HG03442 (cell line): ENCODE measurements around the gene JARID2.

Experiments
- ATAC-seq: cut with Tn5 transposase; IDR thresholded peaks from one replicate; pipeline ENCODE4 v1.9.1; 2021; ENCODE audit warnings: mild to moderate bottlenecking, moderate library complexity; ENCODE audit not compliant: unreplicated experiment

JARID2 gene

DNA sequence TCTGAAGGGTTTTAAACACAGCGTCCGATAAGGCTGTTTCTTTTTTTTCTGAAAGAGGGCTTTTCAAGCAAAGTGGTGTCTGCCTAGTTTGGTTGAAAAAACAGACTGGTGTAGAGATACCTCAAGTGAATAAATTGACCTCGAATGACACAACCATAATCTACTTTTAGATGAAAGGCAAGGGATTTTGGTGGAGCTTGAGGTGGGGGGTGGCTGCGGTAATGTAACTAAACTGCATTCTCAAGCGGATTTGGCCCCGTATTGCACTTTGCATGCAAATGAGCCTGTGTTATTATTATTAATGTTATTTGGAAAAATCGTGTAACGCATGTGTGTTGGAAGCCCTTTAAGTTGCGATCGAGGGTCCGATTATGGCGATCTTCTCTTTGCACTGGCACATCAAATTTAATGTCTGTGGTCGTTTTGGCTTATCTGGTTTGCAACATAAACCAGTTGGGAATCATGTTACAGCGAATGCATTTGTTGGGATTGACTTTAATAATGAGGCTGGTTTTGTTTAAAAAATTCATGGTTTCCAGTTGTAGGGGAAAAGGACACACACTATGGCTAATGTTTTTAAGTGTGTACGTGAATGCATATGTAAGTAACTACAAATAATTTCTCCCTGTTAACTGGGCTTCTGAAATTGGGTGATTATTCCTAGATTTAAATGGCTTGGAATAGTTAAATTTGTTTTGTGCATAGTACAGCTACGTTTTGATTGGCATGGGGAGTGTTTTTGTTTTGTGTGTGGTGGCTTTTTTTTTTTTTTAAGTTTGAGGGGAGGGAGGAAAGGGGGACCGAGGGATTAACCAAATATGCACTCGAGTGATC lies 1.0 kb downstream of the JARID2 start:
- no peak for ATAC-seq

DNA sequence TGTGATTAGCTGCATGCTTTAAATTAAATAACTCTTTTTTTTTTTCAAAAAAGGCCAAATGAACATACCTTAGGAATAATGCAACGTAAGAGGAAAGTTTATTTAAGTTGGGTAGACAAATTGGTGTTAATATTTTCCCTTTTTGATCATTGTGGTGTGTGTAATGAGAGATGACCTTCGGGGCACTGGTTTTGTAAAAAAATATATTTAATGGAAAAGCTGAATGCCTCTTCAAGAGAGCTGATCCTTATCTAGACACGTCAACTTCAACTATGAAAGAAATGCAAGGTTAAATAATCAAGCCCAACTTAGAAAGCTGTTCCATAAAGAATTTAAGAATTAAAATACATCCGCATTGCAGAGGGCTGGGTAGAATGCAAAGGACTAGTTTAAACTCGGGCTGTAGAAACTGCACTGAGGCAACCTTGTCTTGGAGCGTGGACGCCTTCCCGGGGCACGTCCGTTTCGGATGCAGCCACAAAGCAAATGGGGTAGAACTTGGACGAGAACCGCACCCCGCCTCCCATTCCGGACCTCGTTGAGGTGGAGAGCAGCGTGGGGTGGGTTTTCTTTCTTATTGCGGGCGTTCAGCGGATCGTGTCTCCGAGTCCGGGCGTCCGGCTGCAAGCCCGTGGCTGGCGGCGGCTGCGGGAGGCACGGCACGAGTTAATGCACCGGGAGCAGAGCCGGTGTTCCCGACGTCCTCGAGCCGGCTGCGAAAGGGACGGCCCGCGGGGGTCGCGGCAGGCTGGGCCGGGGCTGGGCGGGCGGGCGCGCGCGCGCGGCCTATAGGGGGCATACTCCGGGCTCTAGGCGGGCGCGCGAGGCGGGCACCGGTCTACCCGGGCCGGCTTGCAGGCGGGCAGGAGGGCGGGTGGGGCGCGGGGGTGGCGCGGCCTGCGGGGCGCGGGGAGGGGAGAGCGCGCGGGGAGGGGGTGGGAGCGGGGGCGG lies 1.9 kb downstream of the JARID2 start:
- peak; percentile 4 for ATAC-seq

DNA sequence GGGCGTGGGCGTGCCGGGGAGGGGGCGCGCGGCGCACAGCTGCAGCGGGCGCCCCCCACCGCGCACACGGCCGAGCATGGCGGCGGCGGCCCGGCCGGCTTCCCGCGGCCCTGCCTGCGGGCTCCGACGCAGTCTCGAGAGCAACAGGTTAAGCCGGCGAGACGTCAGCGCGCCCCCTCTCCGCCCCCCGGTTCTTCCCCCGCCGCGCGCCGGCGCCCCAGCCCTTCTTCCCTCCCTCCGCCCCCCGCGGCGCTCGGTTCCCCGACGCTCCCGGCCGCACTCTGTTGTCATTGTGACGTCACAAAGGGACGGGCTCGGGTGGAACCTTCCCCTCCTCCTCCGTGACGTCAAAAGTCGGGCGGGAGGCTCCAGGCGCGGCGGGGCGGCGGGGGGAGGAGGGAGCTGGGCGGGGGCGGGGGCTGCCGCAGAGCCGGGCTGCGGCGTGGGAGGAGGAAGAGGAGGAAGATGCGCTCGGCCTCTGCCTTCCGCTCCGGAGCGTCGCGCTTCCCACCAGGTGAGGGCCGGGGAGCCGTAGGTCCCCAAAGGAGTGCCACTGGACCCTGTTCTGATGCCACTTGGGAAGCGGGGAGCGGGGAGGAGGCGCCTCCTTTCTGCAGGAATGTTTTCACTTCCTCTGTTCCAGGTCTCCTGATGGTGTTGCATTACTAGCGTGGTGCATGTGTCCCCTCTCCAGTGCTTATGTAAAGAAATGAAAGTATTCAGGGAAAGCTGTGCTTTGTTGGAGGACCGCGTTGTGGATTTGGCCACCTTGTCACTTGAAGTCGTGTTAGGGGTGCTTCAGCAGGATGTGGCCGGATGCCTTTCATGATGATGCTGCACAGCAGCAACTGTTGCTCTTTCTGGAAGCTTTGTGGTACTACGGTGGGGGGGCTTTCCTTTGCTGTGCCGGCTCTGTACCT lies 2.8 kb downstream of the JARID2 start:
- peak; percentile 28 for ATAC-seq

DNA sequence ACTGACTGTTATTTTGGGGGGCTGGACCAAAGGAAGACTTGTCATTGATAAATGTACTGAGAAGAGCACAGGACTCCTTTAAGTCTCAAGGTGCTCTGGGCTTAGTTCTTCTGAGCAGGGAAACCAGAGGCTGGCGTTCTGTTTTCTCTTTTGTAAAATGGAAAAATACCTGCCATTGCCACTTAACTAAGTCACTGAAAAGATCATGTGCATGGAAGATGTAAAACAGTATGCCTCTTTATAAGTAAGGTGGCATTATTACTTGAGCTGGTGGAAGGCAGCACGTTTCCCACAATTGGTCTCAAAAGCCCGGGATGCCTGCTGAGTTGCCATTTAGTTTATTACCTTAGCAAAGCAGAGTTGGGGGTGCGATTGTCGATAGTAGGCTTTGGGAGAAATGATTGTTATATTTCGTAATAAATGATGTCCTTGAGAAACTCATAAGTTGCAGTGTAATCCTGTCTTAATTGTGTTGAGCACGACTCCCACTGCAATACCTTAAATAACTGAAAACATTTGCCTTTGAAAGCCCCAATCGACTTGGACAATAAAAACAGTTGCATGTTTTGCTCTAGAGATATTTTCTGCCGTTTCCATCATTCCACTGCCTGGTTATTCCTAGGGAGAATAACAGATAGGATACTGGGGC lies 3.6 kb downstream of the JARID2 start:
- ATAC-seq: no peak

DNA sequence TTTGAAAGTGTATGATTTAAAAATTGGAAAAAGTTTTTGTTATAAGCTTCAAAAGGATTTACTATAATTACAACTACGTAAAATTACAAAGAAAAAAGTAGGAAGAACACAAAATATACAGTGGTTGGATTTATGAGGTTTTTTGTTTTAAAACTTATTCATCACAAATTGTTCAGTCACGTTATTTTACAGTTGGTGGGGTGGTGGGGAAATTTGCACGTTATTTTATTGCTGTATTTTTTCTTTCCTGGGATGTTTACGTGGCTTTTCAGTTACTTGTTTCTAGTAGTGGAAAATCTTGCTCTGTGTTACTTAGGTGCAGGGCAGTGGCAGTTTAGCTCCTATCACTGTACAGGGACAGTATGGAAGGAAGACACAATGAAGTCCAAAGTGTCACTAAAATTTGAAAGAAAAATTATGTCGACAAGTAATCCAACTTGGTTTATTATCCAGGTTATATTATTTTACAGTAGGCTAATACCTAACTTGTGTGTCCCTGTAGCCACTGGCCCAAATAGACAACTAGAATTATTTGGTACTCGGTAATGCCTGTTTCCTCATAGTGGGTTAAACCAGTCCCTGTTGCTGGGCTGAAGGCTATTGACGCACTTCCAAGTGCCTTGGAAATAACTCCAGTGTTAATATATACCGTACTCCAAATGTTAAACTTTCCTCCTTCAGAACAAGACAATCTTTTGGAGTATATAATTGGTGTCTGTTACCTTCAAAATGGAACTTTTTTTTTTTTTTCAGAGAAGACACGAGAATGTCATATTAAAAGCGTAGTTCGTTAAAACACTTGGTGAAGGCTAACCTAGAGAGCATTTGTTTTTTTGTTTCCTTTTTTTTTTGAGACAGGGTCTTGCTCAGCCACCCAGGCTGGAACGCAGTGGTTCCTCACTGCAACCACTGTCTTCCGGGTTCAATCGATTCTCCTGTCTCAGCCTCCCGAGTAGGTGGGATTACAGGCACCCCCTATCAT lies 4.6 kb downstream of the JARID2 start:
- no peak for ATAC-seq

DNA sequence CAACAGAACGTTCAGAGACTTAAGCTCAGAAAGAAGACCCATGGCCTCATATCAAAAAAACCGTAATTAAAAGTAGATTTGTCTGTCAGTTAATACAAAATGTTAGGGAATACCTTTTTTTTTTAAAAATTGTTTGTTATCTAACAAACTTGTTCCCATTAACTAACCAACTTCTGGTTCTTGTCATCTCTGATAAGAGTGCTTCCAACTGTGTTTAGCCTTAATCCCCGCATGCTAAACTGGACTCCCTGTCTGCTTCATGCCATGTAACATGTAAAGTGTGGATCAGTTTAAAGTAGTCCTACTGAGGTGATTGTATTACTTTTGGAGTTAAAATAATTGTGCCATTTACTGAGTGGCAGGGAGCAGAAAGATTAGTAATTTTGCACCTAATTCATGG lies 6.3 kb downstream of the JARID2 start:
- ATAC-seq: no peak

DNA sequence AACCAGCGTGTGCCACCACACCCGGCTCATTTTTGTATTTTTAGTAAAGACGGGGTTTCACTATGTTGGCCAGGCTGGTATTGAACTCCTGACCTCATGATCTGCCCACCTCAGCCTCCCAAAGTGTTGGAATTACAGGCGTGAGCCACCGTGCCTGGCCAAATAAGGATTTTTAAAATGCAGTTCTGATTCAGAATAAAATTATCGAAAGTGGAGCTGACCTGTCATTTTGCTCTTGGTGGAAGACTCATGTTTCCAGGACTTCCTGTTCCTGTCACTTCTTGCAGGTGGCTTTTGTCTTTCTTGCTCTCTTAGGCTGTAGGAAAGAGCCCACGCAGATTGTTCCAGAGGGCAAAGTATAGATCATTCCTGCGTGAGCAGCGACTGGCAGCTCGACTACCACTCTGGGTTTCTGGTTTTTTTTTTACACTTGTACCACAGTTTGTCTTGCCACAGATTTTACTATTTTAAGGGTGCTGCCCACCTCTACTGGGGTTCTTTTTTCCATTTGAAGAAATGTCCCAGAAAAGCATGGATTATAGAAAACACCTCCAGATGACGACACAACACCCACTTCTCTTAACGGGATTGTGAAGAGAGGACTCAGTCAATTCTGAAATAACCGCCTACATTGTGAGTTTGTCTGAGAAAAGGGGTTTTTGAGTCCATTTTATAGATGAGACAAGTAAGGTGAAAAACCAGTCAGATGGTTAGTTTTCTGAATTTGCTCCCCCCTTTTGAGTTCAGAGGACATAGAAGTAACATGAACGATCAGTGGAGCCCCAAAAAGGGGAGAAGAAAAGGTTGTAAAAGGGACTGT lies 7.5 kb downstream of the JARID2 start:
- no peak for ATAC-seq

DNA sequence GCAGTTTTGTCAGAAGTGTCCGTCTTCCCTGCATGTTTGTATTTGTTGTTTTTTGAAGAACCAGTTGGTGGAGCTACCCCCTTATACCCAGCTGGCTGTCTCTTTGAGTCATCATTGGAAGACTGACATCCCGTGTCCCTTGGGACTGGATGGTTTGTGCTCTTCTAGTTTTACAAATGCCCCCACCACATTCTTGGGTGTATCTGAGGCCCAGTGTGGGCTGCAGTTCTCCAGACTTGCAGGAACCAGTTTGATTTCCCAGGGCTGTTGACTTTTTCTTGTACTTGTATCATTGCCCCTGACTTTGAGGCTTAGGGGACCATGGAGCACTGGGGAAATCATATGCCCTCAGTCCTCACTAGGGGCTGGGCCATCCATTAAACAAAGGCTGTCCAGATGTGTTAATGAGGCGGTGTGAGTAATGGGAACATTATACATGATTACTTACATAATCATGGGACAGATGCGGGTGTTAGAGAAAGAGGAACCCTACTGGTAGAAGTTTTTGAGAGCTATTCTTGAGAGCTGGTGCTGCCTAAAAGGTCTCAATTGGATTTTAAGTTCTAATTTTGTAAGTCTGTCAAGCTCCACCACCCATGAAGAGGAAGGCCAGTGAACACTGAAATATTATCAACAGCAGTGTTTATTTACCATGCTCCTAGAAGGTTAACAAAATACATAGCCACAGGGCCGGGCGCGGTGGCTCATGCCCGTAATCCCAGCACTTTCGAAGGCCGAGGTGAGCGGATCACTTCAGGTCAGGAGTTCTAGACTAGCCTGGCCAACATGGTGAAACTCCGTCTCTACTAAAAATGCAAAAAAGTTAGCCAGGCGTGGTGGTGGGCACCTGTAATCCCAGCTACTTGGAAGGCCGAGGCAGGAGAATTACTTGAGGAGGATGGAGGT lies 8.5 kb downstream of the JARID2 start:
- ATAC-seq: peak; percentile 54

DNA sequence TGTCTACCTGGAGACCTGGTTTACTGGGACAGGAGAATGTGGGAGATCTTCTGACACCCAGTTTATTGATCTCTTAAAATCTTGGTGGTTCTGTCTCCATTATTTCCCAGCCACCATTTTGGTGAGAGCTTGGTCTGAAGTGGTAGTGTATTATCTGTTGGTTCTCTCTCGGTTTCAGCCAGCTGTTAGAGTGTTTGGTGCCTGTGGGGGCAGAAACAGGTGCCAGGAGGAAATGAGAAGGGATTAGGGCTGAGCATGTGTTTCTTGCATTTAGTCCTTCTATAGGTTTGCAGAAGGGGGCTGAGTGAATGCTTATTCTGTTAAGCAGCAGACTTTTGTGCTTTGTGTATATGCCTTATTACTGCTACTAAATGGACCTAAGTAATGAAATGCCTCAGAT lies 9.6 kb downstream of the JARID2 start:
- ATAC-seq: peak; percentile 41

DNA sequence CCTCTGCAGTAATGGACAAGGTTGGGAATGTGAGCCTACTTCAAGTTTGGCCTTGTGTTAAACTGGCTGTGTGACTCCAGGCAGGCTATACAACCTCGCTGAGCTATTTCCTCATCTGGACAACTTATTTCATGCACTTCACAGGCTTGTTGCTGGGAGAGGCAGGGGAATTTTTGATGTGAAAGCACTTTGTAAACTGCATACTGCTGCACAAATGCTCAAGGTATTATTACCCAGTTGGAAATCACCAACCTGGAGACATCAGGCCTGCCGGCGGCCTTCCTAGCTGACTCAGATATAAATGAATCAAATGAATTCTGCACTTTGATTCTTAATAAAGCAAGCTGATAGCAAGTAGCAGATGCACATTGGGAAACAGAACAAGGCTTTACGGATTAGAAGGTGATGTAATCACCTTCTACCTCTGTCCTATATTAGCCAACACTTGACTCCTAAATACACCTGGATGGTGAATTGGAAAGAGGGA lies 10.1 kb downstream of the JARID2 start:
- no peak for ATAC-seq

DNA sequence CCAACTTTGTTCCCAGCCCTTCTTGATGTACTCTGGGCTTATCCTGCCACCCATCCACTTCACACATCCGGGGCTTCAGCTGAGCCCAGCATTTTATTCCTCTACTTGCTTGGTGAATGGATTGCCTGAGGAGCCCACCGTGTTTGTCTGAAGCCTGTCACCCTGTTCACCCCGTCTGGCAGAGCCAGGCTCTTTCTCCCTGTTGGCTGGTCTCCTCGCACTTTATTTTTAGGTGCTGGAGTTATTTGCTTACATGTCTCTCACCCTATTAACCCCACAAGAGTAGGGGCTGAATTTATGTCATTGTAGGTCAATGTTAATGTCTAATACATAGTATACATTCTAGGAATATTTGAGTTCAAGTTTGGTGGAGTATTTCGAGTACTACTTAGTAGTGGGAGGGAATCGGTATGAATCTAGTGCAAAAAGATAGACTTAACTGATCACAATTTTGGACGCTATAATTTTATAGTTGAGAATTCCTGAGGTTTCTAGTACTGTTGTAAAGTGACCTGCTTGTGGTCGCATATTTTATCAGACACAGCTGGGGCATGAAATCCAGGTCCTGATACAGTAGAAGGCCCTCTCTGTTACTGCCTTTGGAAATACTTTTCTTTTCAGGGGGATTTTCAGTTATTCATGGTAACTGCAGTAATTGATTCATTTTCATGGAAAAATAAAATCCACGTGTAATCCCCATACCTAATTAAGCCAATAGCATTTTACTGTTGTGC lies 10.8 kb downstream of the JARID2 start:
- ATAC-seq: no peak

DNA sequence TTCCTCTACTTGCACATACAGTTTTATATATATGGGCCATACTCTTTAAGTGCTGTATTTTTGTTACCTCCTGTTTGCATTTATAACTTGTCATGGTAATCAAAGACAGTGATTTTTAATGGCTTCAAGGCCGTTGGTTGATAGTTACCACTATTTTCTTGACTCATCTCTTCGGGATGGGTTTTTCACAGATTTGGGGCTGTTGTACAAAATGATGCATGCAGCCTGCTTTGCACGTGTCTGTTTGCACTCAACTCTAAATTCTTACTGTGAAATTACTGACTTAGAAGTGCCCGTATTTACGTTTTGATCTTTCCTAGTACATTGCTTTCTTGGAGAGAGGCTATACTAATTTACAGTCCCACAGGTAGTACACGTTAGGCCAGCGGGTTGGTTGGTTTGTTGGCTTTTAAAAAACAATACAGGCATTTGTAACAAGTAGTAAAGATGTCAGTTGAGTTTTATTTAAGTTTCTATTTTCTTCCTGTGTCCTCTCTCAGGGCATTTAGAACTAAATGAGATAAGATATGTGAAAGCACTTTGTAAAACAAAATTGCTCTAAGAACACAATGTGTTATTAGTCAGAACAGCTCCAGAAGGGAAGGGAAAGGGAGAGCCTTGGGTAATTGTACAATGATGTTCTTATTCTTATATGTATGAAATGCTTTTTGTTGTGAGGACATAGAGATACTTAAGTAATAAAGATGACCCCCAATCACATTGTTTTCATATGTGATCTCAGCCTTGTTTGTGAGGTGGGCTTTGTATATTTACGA lies 11.7 kb downstream of the JARID2 start:
- no peak for ATAC-seq

DNA sequence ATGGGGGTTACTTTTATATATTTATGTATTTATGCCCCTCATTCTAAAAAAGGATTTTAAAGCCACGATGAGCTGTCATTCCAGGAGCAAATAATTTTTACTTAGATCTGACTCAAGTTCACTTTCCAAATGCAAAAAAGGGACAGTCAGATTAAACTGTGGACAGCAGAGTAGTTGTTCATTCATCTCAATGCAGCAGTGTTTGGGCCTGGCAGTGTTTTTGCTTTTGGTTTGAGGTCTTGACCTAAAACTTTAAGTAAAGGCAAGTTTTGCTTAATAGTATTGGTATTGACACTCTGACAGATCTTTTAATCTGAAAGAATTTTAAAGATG lies 13.9 kb downstream of the JARID2 start:
- no peak for ATAC-seq

DNA sequence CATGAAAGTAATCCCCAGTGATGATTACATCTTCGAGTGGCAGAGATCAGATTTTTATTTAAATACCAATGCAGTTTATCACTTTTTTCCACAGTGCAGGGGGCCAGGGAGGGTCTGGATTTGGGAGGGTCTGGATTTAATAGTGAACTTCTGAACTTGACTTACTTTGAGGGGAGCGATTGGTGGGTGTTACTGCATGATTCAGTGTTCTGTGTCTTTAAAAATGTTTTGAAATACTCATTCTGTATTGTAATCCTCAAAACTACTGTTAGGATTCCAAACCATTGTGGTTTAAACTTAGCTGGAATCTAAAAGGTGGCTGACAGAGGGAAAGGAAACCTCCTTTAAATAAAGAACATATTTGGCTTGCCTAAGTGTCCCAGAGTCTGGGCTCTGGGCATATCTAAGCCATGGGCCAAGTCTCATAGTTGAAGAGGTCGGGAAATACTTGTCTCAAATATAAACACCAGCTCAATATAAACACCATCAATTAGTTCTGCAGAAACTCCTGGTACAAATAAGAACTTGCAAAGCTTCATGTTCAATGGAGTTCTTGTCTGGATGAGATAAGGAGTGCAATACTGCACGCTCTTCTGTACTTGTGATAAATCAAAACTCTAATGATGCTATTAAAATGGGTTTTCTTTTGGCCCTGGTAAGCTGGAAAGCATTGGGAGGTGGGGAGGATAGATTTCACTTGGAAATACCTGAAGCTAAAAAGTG lies 14.4 kb downstream of the JARID2 start:
- no peak for ATAC-seq

DNA sequence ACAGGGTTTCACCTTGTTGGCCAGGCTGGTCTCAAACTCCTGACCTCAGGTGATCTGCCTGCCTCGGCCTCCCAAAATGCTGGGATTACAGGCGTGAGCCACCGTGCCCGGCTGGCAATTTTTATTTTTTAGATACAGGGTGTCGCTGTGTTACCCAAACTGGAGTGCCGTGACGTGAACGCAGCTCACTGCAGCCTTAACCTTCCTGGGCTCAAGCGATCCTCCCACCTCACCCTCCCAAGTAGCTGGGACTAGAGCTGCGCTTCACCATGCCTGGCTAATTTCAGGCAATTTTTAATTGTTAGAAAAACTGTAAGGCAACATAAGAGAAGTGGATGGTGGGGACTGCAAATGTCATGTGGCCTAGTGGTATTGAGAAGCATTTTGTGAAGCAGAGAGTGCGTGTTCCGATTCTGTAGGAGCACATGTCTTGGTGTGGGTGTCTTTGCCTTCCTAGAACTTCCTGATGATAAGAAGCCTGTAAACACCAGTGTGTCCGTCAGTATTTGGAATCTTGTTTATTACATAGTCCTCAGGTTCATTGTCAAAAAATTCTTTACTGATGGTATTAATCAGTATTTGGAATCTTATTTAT lies 18.0 kb downstream of the JARID2 start:
- no peak for ATAC-seq
